SK-N-SH (cell line): ENCODE measurements around the gene RAB6D.
"Not testable (repeated sequence)": the region's sequence is repeated elsewhere in the genome, so short reads cannot be mapped to it uniquely, and the experiment has no call there.

Source experiments
- SIN3A ChIP-seq: IDR thresholded peaks from 2 replicates; pipeline ENCODE4 v1.6.1; 2012; ENCODE audit warnings: low read depth, mild to moderate bottlenecking, low read length, moderate library complexity, borderline replicate concordance
- TF ChIP-seq, protein P1 (sequence below): fragments of 200-600 bp; sonication (generic); IDR thresholded peaks from 2 replicates; pipeline ENCODE4 v1.6.1; 2017; ENCODE audit warnings: antibody characterized with exemption, mild to moderate bottlenecking, moderate library complexity
- TF ChIP-seq, protein P2 (sequence below): IDR thresholded peaks from 2 replicates; pipeline ENCODE4; 2012

DNA sequence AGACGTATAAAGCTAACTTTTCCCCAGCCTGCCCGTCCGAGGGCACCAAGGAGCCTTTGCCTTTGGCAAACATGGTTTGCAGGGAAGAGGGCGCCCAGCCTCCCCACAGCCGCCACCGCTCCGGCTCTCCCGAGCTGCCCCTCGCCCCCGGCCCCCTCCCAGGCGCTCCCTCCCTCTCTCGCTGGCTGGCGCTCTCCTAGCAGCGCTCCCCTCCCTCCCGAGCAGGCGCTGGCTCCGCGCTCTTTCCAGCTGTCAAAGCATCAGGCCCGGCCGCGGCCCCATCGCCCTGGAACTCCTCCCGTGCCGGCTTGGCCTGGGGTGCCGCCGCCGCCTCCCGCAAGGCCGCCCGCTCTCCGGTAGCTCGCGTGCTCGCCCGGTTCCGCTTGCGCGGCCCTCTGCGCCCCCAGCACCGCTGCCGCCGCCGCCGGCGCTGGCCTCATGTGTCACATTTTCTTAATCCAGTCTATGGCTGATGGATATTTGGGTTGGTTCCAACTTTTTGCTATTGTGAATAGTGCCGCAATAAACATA lies 10.7 kb downstream of the RAB6D start:
- TF ChIP-seq, protein P1, sequence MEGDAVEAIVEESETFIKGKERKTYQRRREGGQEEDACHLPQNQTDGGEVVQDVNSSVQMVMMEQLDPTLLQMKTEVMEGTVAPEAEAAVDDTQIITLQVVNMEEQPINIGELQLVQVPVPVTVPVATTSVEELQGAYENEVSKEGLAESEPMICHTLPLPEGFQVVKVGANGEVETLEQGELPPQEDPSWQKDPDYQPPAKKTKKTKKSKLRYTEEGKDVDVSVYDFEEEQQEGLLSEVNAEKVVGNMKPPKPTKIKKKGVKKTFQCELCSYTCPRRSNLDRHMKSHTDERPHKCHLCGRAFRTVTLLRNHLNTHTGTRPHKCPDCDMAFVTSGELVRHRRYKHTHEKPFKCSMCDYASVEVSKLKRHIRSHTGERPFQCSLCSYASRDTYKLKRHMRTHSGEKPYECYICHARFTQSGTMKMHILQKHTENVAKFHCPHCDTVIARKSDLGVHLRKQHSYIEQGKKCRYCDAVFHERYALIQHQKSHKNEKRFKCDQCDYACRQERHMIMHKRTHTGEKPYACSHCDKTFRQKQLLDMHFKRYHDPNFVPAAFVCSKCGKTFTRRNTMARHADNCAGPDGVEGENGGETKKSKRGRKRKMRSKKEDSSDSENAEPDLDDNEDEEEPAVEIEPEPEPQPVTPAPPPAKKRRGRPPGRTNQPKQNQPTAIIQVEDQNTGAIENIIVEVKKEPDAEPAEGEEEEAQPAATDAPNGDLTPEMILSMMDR: not testable (repeated sequence)
- TF ChIP-seq, protein P2, sequence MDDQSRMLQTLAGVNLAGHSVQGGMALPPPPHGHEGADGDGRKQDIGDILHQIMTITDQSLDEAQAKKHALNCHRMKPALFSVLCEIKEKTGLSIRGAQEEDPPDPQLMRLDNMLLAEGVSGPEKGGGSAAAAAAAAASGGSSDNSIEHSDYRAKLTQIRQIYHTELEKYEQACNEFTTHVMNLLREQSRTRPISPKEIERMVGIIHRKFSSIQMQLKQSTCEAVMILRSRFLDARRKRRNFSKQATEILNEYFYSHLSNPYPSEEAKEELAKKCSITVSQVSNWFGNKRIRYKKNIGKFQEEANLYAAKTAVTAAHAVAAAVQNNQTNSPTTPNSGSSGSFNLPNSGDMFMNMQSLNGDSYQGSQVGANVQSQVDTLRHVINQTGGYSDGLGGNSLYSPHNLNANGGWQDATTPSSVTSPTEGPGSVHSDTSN: not testable (repeated sequence)
- not testable (repeated sequence) for TF ChIP-seq SIN3A
